Occipital lobe (tissue), 2 donors: Measurements from ENCODE around the gene ZFP36L1. TPM values are rescaled to one million over a fixed set of nuclear protein-coding genes. Genes with fewer than 3 reads are reported as not detected.
"Not testable (repeated sequence)": the region's sequence is repeated elsewhere in the genome, so short reads cannot be mapped to it uniquely, and the experiment has no call there.

ENCODE experiments used
- DNase-seq: peaks from one replicate; lab custom pipeline; 2025; lab: John Stamatoyannopoulos, UW
- total RNA-seq: library from RNA; depleted of rRNA; stranded (reverse); fragments of >200 nt; gene quantifications from one replicate; pipeline ENCODE4 v1.2.3, GENCODE V29; 2014

Gene ZFP36L1
- total RNA-seq, 1 donor from 2014 or later, result 7.3 TPM

- DNase-seq, result no peak
These were observed 26.3 kb downstream of the ZFP36L1 start for GRCh38 chr14:68766299-68767247.

GRCh38 chr14:68763843-68764242 is 29.0 kb downstream of the ZFP36L1 start:
- DNase-seq, result not testable (repeated sequence)

DNA sequence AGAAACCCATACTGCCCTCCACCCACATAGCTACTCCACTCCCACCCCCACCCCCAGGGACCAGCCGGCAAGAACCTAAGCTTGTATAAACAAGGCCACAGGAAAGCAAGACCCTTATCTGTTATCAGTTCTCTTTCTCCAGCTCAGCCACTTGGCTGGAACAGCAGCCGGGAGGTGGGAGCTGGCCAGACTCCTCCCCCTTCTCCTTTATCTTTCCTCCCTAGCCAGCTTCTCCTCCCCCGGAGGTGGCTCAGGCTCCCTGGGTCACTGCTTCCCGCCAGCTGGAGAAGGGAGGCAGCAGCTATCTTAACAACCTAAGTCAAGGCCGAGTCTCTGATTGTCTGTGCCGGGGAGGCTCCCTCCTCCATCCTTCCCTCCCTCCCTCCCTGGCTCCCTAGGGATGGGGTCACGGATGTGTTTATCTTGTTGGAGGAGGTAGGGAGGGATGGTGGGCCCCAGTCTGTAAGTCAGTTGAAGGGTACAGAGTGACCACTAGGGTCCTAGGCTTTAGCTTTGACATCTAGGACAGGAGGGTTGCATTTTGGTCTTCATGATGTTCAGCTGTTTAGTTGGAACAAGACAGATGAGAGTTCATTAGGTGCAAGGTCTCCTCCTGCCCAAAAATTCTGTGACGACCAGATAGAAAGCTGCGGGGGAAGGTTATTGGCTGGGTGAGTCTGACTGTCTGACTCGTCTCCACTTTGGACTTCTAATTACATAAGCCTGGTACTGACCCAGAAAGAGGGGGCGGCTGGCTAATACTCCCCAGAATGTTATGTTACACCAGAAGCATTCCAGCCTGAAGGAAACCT is 29.7 kb downstream of the ZFP36L1 start:
- no peak for DNase-seq

DNA sequence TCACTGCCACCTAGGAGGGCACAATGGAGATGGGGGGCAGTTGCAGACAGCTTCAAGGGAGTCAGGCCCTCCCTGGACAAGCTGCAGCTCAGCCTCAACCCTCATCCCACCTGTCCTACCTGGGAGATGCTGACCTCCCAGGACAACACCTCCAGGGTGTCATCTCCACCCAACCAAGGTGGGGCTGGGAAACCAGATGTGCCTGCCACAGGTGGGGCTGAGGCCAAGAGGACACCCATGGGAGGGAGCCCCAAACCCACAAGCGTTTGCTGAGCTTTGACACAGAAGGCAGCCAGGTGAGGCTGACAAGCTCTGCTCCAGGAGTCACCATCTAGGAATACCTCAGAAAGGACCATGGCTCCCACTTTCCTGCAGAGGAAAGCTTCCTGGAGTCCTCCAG is 31.5 kb downstream of the ZFP36L1 start:
- DNase-seq, result no peak

DNA sequence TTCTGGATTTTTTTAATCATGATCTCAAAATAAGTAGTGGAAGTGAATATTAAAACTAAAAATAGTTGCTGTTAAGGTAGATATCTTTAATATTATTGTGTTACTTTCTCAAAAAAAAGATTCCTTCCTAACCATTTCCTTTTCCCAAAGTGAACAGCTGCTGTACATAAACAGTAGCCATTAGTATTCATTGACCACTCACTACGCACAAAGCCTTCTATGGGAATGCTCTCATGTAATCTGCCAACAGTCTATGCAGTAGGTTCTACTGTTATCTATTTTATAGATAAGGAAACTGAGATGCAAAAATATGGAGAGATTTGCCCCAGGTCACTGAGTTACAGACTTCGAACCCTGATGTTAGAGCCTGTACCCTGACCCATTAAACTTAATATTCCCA is 32.1 kb downstream of the ZFP36L1 start:
- no peak for DNase-seq

DNA sequence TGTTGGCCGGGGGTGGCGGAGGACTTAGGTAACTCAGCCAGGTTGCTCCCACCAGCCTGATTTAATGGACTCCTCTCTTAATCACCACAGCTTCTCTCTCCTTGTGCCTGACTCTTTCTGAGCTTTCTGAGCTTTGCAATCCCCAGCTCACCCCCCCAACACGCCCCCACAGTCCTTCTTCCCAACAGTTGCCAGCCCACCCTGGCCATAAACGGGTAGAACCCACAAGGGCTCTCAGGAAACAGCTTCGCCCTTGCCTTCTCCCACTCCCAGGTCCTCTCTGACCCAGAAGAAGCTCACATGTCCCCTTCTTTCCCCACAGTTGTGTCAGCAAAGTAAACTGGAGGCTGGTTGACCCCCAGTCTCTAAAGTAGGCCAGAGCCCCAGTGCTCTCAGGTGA is 32.9 kb downstream of the ZFP36L1 start:
- DNase-seq, result no peak

DNA sequence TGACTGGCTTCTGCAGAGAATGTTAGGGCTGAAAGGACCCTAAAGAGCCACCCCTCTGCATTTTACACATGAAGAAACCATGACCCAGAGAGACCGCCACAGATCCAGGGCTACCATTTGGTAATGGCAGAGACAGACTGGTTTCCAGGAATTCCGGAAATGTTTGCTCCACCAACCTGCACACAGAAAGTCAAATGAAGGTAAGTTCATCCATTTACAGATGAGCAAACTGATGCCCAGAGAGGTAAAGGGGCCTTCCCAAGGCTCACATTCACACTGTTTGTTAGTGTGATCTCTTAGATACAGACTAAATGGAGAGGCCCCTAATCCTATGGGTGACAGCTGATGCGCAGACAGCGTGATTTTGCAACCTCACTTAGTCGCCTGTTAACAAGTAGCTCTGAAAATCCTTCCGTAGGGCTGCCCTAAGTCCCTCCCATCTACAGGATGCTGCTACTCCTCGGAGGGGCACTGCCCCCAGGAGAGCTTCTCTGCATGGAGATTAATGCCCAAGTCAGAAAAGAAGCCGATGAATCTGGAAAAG is 33.8 kb downstream of the ZFP36L1 start:
- no peak for DNase-seq

DNA sequence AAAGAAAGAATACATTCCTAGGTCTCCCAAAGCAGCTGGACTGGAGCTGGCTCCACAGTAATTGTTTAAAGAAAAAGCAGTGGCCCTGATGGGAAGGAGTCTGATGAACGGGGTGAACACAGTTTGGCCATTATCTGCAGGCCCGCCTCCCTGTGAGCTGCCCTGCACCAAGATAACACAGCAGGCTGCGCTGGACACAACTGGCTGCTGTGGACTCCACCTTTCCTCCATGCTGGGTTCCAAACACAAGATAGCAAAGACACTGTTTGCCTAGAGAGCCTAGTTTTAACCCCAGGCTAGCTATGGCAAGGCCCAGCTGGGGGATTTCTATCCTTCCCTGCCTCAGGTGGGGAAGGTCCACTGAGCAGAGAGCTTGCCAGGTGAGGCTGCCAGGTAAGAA is 34.6 kb downstream of the ZFP36L1 start:
- DNase-seq, result no peak

DNA sequence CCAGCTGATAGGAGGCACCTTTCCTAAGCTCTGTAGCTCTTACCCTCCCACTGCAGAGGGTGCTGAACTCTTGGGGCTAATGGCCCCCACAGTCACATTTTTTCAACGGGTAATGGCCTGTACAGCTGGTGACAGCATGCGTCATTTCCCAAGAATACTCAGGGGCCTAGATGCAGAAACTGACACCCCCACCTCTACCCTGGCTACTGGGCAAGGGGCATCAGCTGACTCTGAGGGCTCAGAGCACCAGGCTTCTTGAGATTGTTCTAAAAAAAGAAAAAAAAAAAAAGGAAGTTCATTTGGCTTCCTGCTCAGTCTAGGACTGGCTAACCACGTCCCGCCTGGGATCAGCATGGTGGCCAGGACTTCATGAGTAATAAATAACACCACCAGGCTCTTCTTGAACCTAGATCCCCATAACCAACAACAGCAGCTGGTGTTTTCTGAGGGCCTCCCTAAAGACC is 35.2 kb downstream of the ZFP36L1 start:
- DNase-seq, result no peak

GRCh38 chr14:68756734-68757133 is 36.1 kb downstream of the ZFP36L1 start:
- DNase-seq, result no peak

DNA sequence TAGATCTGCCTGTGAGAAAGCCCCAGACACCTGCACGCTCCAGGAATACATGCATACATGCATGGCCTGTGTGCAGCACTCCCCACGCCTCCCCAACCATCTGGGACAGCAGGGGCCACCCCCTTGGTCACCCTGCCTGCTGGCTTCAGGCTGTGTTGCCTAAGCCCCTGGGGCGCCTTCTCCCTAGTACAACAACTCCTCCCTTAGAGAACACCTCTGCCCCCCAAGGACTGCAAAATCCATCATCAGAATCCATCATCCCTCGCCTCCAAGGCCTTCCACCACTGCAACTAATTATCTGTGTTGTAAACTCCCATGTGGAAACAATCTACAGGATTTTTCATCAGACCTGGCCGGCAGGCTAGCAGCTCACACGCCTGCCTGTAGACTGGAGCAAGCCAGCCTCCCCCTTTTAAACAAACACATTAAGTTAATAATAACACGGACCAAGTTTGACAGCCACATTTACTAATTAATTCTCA is 36.8 kb downstream of the ZFP36L1 start:
- no peak for DNase-seq

GRCh38 chr14:68755016-68755353 is 37.9 kb downstream of the ZFP36L1 start:
- DNase-seq, result no peak

DNA sequence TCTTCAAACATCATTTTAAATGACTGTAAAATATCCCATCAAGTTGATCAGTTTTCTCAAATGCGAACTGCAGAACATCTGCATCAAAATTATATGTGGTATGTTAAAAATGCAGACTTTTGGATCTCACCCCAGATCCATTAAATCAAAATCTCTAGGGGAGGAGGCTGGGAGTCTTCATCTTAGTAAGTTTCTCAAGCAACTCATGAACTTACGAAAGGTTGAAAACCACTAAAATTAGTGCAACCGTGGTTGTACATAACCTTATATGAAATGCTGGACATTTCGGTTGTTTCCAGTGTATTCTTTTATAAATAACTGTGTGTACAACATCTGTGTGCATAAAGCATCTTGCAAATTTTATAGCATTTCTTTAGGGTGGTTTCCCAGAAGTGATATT is 39.2 kb downstream of the ZFP36L1 start:
- no peak for DNase-seq

GRCh38 chr14:68752271-68753006 is 40.4 kb downstream of the ZFP36L1 start:
- DNase-seq, result no peak

- DNase-seq, result no peak
These were observed 43.1 kb downstream of the ZFP36L1 start for GRCh38 chr14:68749487-68750475.

DNA sequence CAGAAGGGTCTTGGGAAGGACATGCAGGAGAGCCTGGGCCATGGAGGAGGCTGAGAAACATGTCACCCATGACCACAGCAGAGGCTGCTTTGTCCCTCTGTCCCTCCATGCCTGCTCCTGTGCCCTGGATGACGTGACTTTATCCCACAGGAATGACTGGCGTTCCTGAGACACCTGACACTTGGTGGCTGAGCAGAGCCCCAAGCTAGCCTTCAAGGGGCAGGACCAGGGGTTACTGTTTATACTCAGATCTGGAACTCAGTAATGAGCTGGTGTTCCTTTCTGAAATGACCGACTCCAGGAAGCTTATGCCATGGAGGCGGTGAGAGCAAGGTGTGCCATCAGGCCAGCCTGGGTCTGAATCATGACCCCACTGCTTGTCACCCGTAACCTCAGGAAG is 44.2 kb downstream of the ZFP36L1 start:
- DNase-seq, result no peak

GRCh38 chr14:68748260-68748659 is 44.6 kb downstream of the ZFP36L1 start:
- no peak for DNase-seq

DNA sequence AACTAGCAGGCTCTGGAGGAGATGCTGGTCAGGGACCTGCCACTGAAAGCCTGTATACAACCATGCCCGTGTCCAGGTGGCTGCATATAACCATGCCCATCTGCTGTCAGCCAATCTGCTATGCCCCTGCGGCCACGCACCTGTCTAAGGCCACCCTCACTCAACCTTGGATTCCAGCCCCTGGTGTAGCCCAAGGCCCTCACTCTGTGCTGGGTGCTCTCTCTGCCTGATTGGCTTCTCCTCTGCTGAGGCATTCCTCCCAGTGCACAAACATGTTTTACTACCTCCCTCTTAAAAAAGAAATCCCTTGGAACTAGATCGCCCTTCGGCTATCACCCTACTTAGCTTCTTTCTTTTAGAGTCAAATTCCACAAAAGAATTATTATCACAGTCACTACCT is 45.5 kb downstream of the ZFP36L1 start:
- DNase-seq, result no peak

DNA sequence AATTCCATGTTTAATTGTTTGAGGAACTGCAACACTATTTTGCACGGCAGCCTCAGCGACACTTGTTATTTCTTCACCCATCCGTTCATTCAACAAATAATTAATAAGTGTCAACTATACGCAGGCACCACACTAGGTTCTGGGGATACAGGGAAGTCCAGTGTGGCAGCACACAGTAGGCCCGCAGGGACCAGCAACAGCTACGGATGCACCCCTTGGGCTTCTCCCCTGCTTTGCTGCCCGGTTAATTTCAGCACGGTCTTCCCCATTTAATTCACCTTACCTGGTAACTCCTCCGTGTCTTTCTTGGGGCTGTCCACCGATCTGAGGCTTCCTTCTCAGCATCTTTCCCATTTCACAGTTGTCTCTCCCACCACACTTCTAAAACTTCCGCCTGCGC is 48.3 kb downstream of the ZFP36L1 start:
- no peak for DNase-seq

GRCh38 chr14:68741839-68742470 is 50.9 kb downstream of the ZFP36L1 start:
- DNase-seq, result no peak
